GM23338 (cell line): ENCODE measurements around the gene ZNF679. TPM values are rescaled to one million over a fixed set of nuclear protein-coding genes. Genes with fewer than 3 reads are reported as not detected.

Experiments
- ATAC-seq: fragments of 200-7000 bp; cut with Tn5 transposase; 3 replicates; pipeline ENCODE4 v1.9.1; 2020
- DNase-seq: peaks from one replicate; pipeline ENCODE4 v3.0.0-alpha.2; 2015; ENCODE audit warnings: low spot score
- H2AFZ ChIP-seq: fragments of 200-600 bp; sonication (generic); 2 replicates; pipeline ENCODE4 v1.8.0; 2016; ENCODE audit warnings: antibody characterized with exemption, mild to moderate bottlenecking, moderate library complexity
- H3F3A ChIP-seq: fragments of 200-600 bp; sonication (generic); replicated peaks from 2 replicates; pipeline ENCODE4 v1.8.0; 2017; ENCODE audit warnings: antibody characterized with exemption, mixed run types, low read depth
- H3K27ac ChIP-seq: fragments of 200-600 bp; sonication (generic); 2 replicates; pipeline ENCODE4 v1.6.1; 2016; ENCODE audit warnings: low read depth
- H3K27me3 ChIP-seq: fragments of 200-600 bp; sonication (generic); 2 replicates; pipeline ENCODE4 v1.8.0; 2016; ENCODE audit warnings: mild to moderate bottlenecking, mixed run types, moderate library complexity; ENCODE audit not compliant: insufficient read depth
- H3K36me3 ChIP-seq: fragments of 200-600 bp; sonication (generic); 2 replicates; pipeline ENCODE4 v1.8.0; 2016; ENCODE audit warnings: mild to moderate bottlenecking; ENCODE audit not compliant: insufficient read depth
- H3K4me1 ChIP-seq: fragments of 200-600 bp; sonication (generic); 2 replicates; pipeline ENCODE4 v1.8.0; 2016; ENCODE audit warnings: mild to moderate bottlenecking, moderate library complexity; ENCODE audit not compliant: insufficient read depth
- H3K4me2 ChIP-seq: fragments of 200-600 bp; sonication (generic); 2 replicates; pipeline ENCODE4 v1.7.1; 2017; ENCODE audit warnings: mixed run types
- H3K4me3 ChIP-seq: fragments of 200-600 bp; sonication (generic); 2 replicates; pipeline ENCODE4 v1.6.1; 2016; ENCODE audit warnings: mixed run types
- H3K79me2 ChIP-seq: fragments of 200-600 bp; sonication (generic); replicated peaks from 2 replicates; pipeline ENCODE4 v1.8.0; 2017; ENCODE audit warnings: mild to moderate bottlenecking; ENCODE audit not compliant: insufficient read depth
- H3K9me2 ChIP-seq: fragments of 200-600 bp; sonication (generic); 2 replicates; pipeline ENCODE4 v1.8.0; 2017; ENCODE audit not compliant: insufficient read depth
- H4K20me1 ChIP-seq: fragments of 200-600 bp; sonication (generic); replicated peaks from 2 replicates; pipeline ENCODE4 v1.8.0; 2017; ENCODE audit warnings: mild to moderate bottlenecking; ENCODE audit not compliant: insufficient read depth
- H3K27ac Mint-ChIP-seq: 2 replicates; pipeline ENCODE4 v1.8.0; 2020; ENCODE audit warnings: inconsistent platforms, mild to moderate bottlenecking, moderate library complexity, mixed read lengths
- H3K27me3 Mint-ChIP-seq: 3 replicates; pipeline ENCODE4 v1.8.0; 2022; ENCODE audit warnings: low read depth, mild to moderate bottlenecking, moderate library complexity, mixed read lengths, inconsistent platforms; ENCODE audit not compliant: insufficient read depth, poor library complexity
- H3K36me3 Mint-ChIP-seq: 3 replicates; pipeline ENCODE4 v1.8.0; 2021; ENCODE audit warnings: low read depth, mild to moderate bottlenecking, inconsistent platforms, moderate library complexity, mixed read lengths
- H3K4me1 Mint-ChIP-seq: 3 replicates; pipeline ENCODE4 v1.8.0; 2020; ENCODE audit warnings: mild to moderate bottlenecking, inconsistent platforms, mixed read lengths
- H3K4me3 Mint-ChIP-seq: 3 replicates; pipeline ENCODE4 v1.8.0; 2021; ENCODE audit warnings: moderate library complexity, mild to moderate bottlenecking, inconsistent platforms, mixed read lengths
- H3K9me3 Mint-ChIP-seq: 3 replicates; pipeline ENCODE4 v1.8.0; 2020; ENCODE audit warnings: moderate library complexity, mild to moderate bottlenecking, inconsistent platforms, mixed read lengths
- CREB1 ChIP-seq: fragments of 250-450 bp; sonication (Bioruptor Pico); IDR thresholded peaks from 2 replicates; pipeline ENCODE4 v1.5.0; 2020; ENCODE audit warnings: low read depth, mild to moderate bottlenecking, moderate library complexity
- CTCF ChIP-seq, 2 experiments: fragments of 200-600 bp in 1 of 2; sonication (generic) in 1 of 2; conservative IDR thresholded peaks; 2 replicates each; pipeline versions ENCODE4 v1.5.1 to v1.6.1; 2016 to 2017; ENCODE audit warnings: antibody characterized with exemption in 2 of 2, low read depth in 2 of 2, mild to moderate bottlenecking in 2 of 2, moderate library complexity in 1 of 2
- EZH2 ChIP-seq: fragments of 200-600 bp; sonication (generic); IDR thresholded peaks from one replicate; pipeline ENCODE4 v1.8.0; 2017; ENCODE audit warnings: antibody characterized with exemption, mild to moderate bottlenecking, low read depth; ENCODE audit not compliant: unreplicated experiment
- EZH2phosphoT487 ChIP-seq: fragments of 200-600 bp; sonication (generic); IDR thresholded peaks from one replicate; pipeline ENCODE4 v1.8.1; 2018; ENCODE audit warnings: antibody characterized with exemption; ENCODE audit not compliant: unreplicated experiment
- JUNB ChIP-seq: IDR thresholded peaks from one replicate; pipeline ENCODE4 v1.6.1; 2016; ENCODE audit warnings: antibody characterized with exemption; ENCODE audit not compliant: unreplicated experiment
- NANOG ChIP-seq: IDR thresholded peaks from 2 replicates; pipeline ENCODE4 v1.6.1; 2016; ENCODE audit warnings: antibody characterized with exemption, borderline replicate concordance
- POLR2AphosphoS5 ChIP-seq: IDR thresholded peaks from 2 replicates; pipeline ENCODE4 v1.6.1; 2016; ENCODE audit warnings: antibody characterized with exemption, low read depth
- STAT1 ChIP-seq: IDR thresholded peaks from one replicate; pipeline ENCODE4 v1.6.1; 2016; ENCODE audit warnings: antibody characterized with exemption; ENCODE audit not compliant: unreplicated experiment
- ZNF114 ChIP-seq: fragments of 250-450 bp; sonication (Bioruptor Pico); IDR thresholded peaks from 2 replicates; pipeline ENCODE4 v1.5.0; 2020; ENCODE audit warnings: mild to moderate bottlenecking, moderate library complexity
- ZNF331 ChIP-seq: fragments of 250-450 bp; sonication (Bioruptor Pico); IDR thresholded peaks from 2 replicates; pipeline ENCODE4 v1.5.0; 2020; ENCODE audit warnings: low read depth, mild to moderate bottlenecking, moderate library complexity
- ZNF462 ChIP-seq: fragments of 250-450 bp; sonication (Bioruptor Pico); IDR thresholded peaks from 2 replicates; pipeline ENCODE4 v1.5.0; 2020; ENCODE audit warnings: mild to moderate bottlenecking, moderate library complexity
- polyA plus RNA-seq: library from polyadenylated mRNA; unstranded; fragments of >200 nt; fragmentation: Nextera tagmentation; extraction: Ambion mirVana; gene quantifications from 2 replicates; pipeline ENCODE4 v1.2.1, GENCODE V29; 2016
- total RNA-seq: library from RNA; depleted of rRNA; stranded (reverse); fragments of >200 nt; shearing (Covaris generic); gene quantifications from 2 replicates; pipeline ENCODE4 v1.2.3, GENCODE V29; 2014
- TF ChIP-seq, protein P1 (sequence below): IDR thresholded peaks from one replicate; pipeline ENCODE4 v1.6.1; 2018; ENCODE audit warnings: antibody characterized with exemption; ENCODE audit not compliant: unreplicated experiment
- TF ChIP-seq, protein P2 (sequence below): IDR thresholded peaks from 2 replicates; pipeline ENCODE4 v1.6.1; 2016; ENCODE audit warnings: antibody characterized with exemption

ZNF679 gene
- total and polyA plus RNA-seq, 2 experiments from 2014 or later = not detected

DNA sequence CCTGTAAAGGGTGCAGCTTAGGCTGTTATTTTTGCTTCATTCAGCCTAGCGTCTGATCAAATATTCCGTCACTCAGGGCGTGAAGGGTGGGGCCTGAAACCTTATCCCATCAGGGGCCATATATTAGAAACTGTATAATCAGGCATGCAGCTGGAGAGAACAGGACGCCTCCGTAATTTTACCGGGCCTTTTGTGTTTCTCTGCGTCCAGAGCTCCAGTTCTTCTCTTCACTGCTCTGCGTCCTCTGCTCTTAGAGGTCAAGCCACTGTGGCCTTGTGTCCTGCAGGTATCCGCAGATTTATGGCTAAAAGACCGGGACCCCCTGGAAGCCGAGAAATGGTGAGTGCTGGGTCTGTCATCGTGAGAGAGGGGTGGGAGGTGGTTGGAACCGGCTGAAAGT lies 21.4 kb upstream of the ZNF679 start, which contains the start of gene ZNF735:
Gene ZNF735 (plus strand): TSS at position 301 of the 400 bp plus-strand sequence. CDS start 0 bp downstream, at position 301.
- H4K20me1 ChIP-seq = no peaks in the 10 kb centered on the region
- no peak within 1 kb of the TSS for H3K4me3 Mint-ChIP-seq
- no peak for TF ChIP-seq EZH2phosphoT487
- TF ChIP-seq ZNF331 (CRISPR knock-in tag) = no peak
- no peak for TF ChIP-seq JUNB
- no peak for TF ChIP-seq EZH2
- TF ChIP-seq NANOG = no peak
- no peak for TF ChIP-seq CREB1 (CRISPR knock-in tag)
- TF ChIP-seq STAT1 = no peak
- TF ChIP-seq POLR2AphosphoS5 = no peak
- TF ChIP-seq, protein P1, sequence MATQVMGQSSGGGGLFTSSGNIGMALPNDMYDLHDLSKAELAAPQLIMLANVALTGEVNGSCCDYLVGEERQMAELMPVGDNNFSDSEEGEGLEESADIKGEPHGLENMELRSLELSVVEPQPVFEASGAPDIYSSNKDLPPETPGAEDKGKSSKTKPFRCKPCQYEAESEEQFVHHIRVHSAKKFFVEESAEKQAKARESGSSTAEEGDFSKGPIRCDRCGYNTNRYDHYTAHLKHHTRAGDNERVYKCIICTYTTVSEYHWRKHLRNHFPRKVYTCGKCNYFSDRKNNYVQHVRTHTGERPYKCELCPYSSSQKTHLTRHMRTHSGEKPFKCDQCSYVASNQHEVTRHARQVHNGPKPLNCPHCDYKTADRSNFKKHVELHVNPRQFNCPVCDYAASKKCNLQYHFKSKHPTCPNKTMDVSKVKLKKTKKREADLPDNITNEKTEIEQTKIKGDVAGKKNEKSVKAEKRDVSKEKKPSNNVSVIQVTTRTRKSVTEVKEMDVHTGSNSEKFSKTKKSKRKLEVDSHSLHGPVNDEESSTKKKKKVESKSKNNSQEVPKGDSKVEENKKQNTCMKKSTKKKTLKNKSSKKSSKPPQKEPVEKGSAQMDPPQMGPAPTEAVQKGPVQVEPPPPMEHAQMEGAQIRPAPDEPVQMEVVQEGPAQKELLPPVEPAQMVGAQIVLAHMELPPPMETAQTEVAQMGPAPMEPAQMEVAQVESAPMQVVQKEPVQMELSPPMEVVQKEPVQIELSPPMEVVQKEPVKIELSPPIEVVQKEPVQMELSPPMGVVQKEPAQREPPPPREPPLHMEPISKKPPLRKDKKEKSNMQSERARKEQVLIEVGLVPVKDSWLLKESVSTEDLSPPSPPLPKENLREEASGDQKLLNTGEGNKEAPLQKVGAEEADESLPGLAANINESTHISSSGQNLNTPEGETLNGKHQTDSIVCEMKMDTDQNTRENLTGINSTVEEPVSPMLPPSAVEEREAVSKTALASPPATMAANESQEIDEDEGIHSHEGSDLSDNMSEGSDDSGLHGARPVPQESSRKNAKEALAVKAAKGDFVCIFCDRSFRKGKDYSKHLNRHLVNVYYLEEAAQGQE = no peak
- TF ChIP-seq, protein P2, sequence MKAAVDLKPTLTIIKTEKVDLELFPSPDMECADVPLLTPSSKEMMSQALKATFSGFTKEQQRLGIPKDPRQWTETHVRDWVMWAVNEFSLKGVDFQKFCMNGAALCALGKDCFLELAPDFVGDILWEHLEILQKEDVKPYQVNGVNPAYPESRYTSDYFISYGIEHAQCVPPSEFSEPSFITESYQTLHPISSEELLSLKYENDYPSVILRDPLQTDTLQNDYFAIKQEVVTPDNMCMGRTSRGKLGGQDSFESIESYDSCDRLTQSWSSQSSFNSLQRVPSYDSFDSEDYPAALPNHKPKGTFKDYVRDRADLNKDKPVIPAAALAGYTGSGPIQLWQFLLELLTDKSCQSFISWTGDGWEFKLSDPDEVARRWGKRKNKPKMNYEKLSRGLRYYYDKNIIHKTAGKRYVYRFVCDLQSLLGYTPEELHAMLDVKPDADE = no peak
- TF ChIP-seq ZNF114 (CRISPR knock-in tag) = no peak
- TF ChIP-seq ZNF462 (CRISPR knock-in tag) = no peak
- TF ChIP-seq CTCF (conservative IDR thresholded peaks at IDR 0.05; ENCODE audit: low read depth in 2 of 2) = no peak
- ATAC-seq (no peak), DNase-seq (no peak)
- no peak within 1 kb of the TSS for H2AFZ ChIP-seq
- no peaks in the 10 kb centered on the region for H3K36me3 ChIP-seq
- no peaks in the 10 kb centered on the region for H3K4me1 ChIP-seq
- H3K27me3 Mint-ChIP-seq = peaks cover 5% of the 10 kb centered on the region
- no peak within 1 kb of the TSS for H3K27ac ChIP-seq
- no peaks in the 10 kb centered on the region for H3K4me1 Mint-ChIP-seq
- H3K79me2 ChIP-seq = no peaks in the 10 kb centered on the region
- H3K36me3 Mint-ChIP-seq = peaks cover 28% of the 10 kb centered on the region
- H3K9me2 ChIP-seq = no peaks in the 10 kb centered on the region
- H3K4me3 ChIP-seq = no peak within 1 kb of the TSS
- no peak within 1 kb of the TSS for H3K27ac Mint-ChIP-seq
- H3K27me3 ChIP-seq = no peaks in the 10 kb centered on the region
- H3F3A ChIP-seq = no peaks in the 10 kb centered on the region
- no peak within 1 kb of the TSS for H3K4me2 ChIP-seq
- H3K9me3 Mint-ChIP-seq = peaks cover 95% of the 10 kb centered on the region
